Adrenal gland (tissue), 19 donors: Measurements from ENCODE around the gene ZNF614. TPM values are rescaled to one million over a fixed set of nuclear protein-coding genes. Genes with fewer than 3 reads are reported as not detected.

Experiments used
- DNase-seq, 7 donors: peaks; one replicate each; pipeline ENCODE4 v3.0.0-alpha.2; 2019 to 2020
- H3K27ac ChIP-seq, 5 donors: fragments of 200-600 bp; sonication (generic) in 4 of 5; 1 replicate in 3 of 5; 2 replicates in 2 of 5; pipeline versions ENCODE4 v1.5.1 to v1.8.0; 2016 to 2020; ENCODE audit warnings: mild to moderate bottlenecking in 1 of 5
- H3K27me3 ChIP-seq: fragments of 200-600 bp; 2 replicates; pipeline ENCODE4 v1.8.0; 2021
- H3K36me3 ChIP-seq, 2 donors: fragments of 200-600 bp; replicated peaks in 1 of 2; 1 replicate in 1 of 2; 2 replicates in 1 of 2; pipeline versions ENCODE4 v1.5.1 to v1.8.0; 2018 to 2022
- H3K4me1 ChIP-seq, 2 donors: fragments of 200-600 bp; replicated peaks in 1 of 2; 1 replicate in 1 of 2; 2 replicates in 1 of 2; pipeline versions ENCODE4 v1.5.1 to v1.8.0; 2018 to 2021
- H3K4me3 ChIP-seq, 4 donors: fragments of 200-600 bp; sonication (generic) in 3 of 4; one replicate each; pipeline ENCODE4 v1.5.1; 2016 to 2018
- H3K9me3 ChIP-seq, 3 donors: fragments of 200-600 bp; sonication (generic) in 1 of 3; replicated peaks in 1 of 3; 1 replicate in 2 of 3; 2 replicates in 1 of 3; pipeline versions ENCODE4 v1.5.1 to v1.8.0; 2016 to 2021
- CTCF ChIP-seq, 6 experiments: fragments of 450-650 bp in 4 of 6; fragments of 200-600 bp in 2 of 6; sonication (generic) in 1 of 6; IDR thresholded peaks; 1 replicate in 5 of 6; 2 replicates in 1 of 6; pipeline versions ENCODE4 v1.5.1 to v1.8.0; 2016 to 2021; ENCODE audit warnings: antibody characterized with exemption in 6 of 6, mild to moderate bottlenecking in 2 of 6, moderate library complexity in 1 of 6
- POLR2A ChIP-seq, 2 donors: fragments of 450-650 bp; IDR thresholded peaks; one replicate each; pipeline ENCODE4 v1.6.1; 2017; ENCODE audit warnings: antibody characterized with exemption in 2 of 2, mild to moderate bottlenecking in 2 of 2, moderate library complexity in 1 of 2
- WGBS, 4 donors: extraction: QIAGEN DNeasy Blood & Tissue Kit in 2 of 4; methylation state at CpG; one replicate each; pipeline versions ENCODE4 v1.1.5 to v1.1.7; 2013 to 2017; 5-methylcytosine and 5-hydroxymethylcytosine counted together
- intact Hi-C, 2 donors: fragments of 100-400 bp; cut with DNase I; formaldehyde crosslinking; loops; one replicate each; pipeline versions ENCODE4 v1.14.1 to v1.15.0; 2022 to 2023
- long read RNA-seq, 10 donors: library from polyadenylated mRNA in 3 of 10; unstranded in 2 of 10; stranded (forward) in 1 of 10; transcript quantifications; one replicate each; pipeline ENCODE4 v2.0.0 and lab custom pipeline, GENCODE V29; 2021 to 2026
- polyA plus RNA-seq, 3 donors: library from polyadenylated mRNA; stranded (reverse); fragments of 200-250 nt in 2 of 3; fragments of 350-450 nt in 1 of 3; fragmentation: Illumina TruSeq in 1 of 3; extraction: RNeasy Lipid Tissue Mini Kit (QIAGEN cat#74804) in 1 of 3; gene quantifications; one replicate each; pipeline ENCODE4 v1.2.3, GENCODE V29; 2013 to 2014
- total RNA-seq, 9 donors: library from RNA; depleted of rRNA in 4 of 9; stranded (reverse); fragments of >200 nt in 4 of 9; fragments of 120-200 nt in 1 of 9; fragmentation: NEBNext Ultra II Directional in 1 of 9; extraction: Animal tissue kit (Norgen Biotek cat#: 25700) in 1 of 9; gene quantifications; one replicate each; pipeline versions ENCODE4 v1.1.0 to v1.2.4, GENCODE V29; 2013 to 2023
- donor health status: healthy with polysubstance abuse.
- donor health status: Bipolar disorder and iron deficiency.
- donor health status: DM: yes; HTN: yes; CAD: no.
- donor health status: DM: no; HTN: no; CAD: no.
- donor health status: DM: no; HTN: no; CAD: no.
- donor health status: DM: yes; HTN: yes; CAD: no.

The ZNF614 gene
- total RNA-seq, result 1 to 10 TPM; 2.3 to 9.4 (median 7.3) TPM
- polyA plus RNA-seq, result 1 to 10 TPM; 3.3 to 8.2 (median 3.6) TPM
- long read RNA-seq, donor 1, full-length matches to known transcripts, result 2 of 2 reads
- long read RNA-seq, donor 1, partial matches to known transcripts, result 0 of 2 reads
- long read RNA-seq, donor 1, other reads (novel, unspliced or antisense), result 0 of 2 reads
- long read RNA-seq, donor 2, full-length matches to known transcripts, result 5 of 5 reads
- long read RNA-seq, donor 2, partial matches to known transcripts, result 0 of 5 reads
- long read RNA-seq, donor 2, other reads (novel, unspliced or antisense), result 0 of 5 reads
- long read RNA-seq, donor 3, full-length matches to known transcripts, result 2 of 2 reads
- long read RNA-seq, donor 3, partial matches to known transcripts, result 0 of 2 reads
- long read RNA-seq, donor 3, other reads (novel, unspliced or antisense), result 0 of 2 reads
- long read RNA-seq, donor 4, full-length matches to known transcripts, result 2 of 2 reads
- long read RNA-seq, donor 4, partial matches to known transcripts, result 0 of 2 reads
- long read RNA-seq, donor 4, other reads (novel, unspliced or antisense), result 0 of 2 reads
- long read RNA-seq, donor 5, full-length matches to known transcripts, result 10 of 10 reads
- long read RNA-seq, donor 5, partial matches to known transcripts, result 0 of 10 reads
- long read RNA-seq, donor 5, other reads (novel, unspliced or antisense), result 0 of 10 reads
- long read RNA-seq, donor 6, full-length matches to known transcripts, result 4 of 5 reads
- long read RNA-seq, donor 6, partial matches to known transcripts, result 0 of 5 reads
- long read RNA-seq, donor 6, other reads (novel, unspliced or antisense), result 1 of 5 reads
- long read RNA-seq, donor 7, full-length matches to known transcripts, result 1 of 1 reads
- long read RNA-seq, donor 7, partial matches to known transcripts, result 0 of 1 reads
- long read RNA-seq, donor 7, other reads (novel, unspliced or antisense), result 0 of 1 reads
- long read RNA-seq, donor 8, full-length matches to known transcripts, result 5 of 5 reads
- long read RNA-seq, donor 8, partial matches to known transcripts, result 0 of 5 reads
- long read RNA-seq, donor 8, other reads (novel, unspliced or antisense), result 0 of 5 reads
- long read RNA-seq, donor 9, full-length matches to known transcripts, result 2 of 2 reads
- long read RNA-seq, donor 9, partial matches to known transcripts, result 0 of 2 reads
- long read RNA-seq, donor 9, other reads (novel, unspliced or antisense), result 0 of 2 reads
- long read RNA-seq, donor 10, result 0 reads

GRCh38 chr19:52028027-52028779, at the start of gene ZNF614:
Gene ZNF614, minus strand, starts transcription at chr19:52028379. Its CDS starts 2,634 bp downstream, at chr19:52025745.
- 0% methylated on average over 27 to 53 of the region's 53 CpGs for WGBS, 4 donors

GRCh38 chr19:52070496-52070895, 42.3 kb upstream of the ZNF614 start:
- DNase-seq, result no peak
- Histone ChIP-seq H3K4me1 (no peaks in the 10 kb centered on the region), H3K27ac (no peak overlapping the region), H3K9me3 (peaks cover 5 to 35% (median 10%) of the 10 kb centered on the region in 3 donors), H3K36me3 (peaks cover 0 to 38% of the 10 kb centered on the region in 2 donors), H3K27me3 (no peaks in the 10 kb centered on the region), H3K4me3 (no peak overlapping the region)
- intact Hi-C loops, result no loop called here
- no peak for TF ChIP-seq POLR2A (IDR thresholded peaks at IDR 0.05)
- no peak for TF ChIP-seq CTCF (IDR thresholded peaks at IDR 0.05)
- 89 to 94% (median 93%) methylated on average over 5 of the region's 5 CpGs for WGBS, 4 donors

More at GRCh38 chr19:52028027-52028779, at the start of gene ZNF614:
- intact Hi-C loops, result no loop called here
- peaks cover 0 to 30% (median 6%) of the 10 kb centered on the region in 3 donors for H3K9me3 ChIP-seq
- H3K4me3 ChIP-seq, result peak within 1 kb of the TSS; percentile 58 to 93 (median 70)
- peaks cover 0 to 24% of the 10 kb centered on the region in 2 donors for H3K36me3 ChIP-seq
- peak within 1 kb of the TSS; percentile 88 to 96 (median 93) for H3K27ac ChIP-seq
- DNase-seq, result peak; percentile 88 to 96 (median 90)
- peaks cover 0 to 15% of the 10 kb centered on the region in 2 donors for H3K4me1 ChIP-seq
- H3K27me3 ChIP-seq, result no peaks in the 10 kb centered on the region
- TF ChIP-seq POLR2A (IDR thresholded peaks at IDR 0.05) (peak; percentile 69 to 77), CTCF (IDR thresholded peaks at IDR 0.05) (no peak)

- intact Hi-C loops, result no loop called here
- Histone ChIP-seq H3K27ac (no peak overlapping the region), H3K27me3 (no peaks in the 10 kb centered on the region), H3K36me3 (peaks cover 0 to 30% of the 10 kb centered on the region in 2 donors), H3K9me3 (peaks cover 5 to 43% (median 10%) of the 10 kb centered on the region in 3 donors), H3K4me1 (no peaks in the 10 kb centered on the region), H3K4me3 (no peak overlapping the region)
- TF ChIP-seq POLR2A (IDR thresholded peaks at IDR 0.05) (no peak), CTCF (IDR thresholded peaks at IDR 0.05) (no peak)
- DNase-seq, result no peak
- WGBS, 4 donors, result 91 to 100% (median 92%) methylated on average over 2 of the region's 2 CpGs
These were observed 41.5 kb upstream of the ZNF614 start for GRCh38 chr19:52069653-52070052.
